GM23338 (cell line): ENCODE data around the gene NUP42. TPM values are rescaled to one million over a fixed set of nuclear protein-coding genes. Genes with fewer than 3 reads are reported as not detected.

Experiments
- ATAC-seq: fragments of 200-7000 bp; cut with Tn5 transposase; 3 replicates; pipeline ENCODE4 v1.9.1; 2020
- DNase-seq: peaks from one replicate; pipeline ENCODE4 v3.0.0-alpha.2; 2015; ENCODE audit warnings: low spot score
- H2AFZ ChIP-seq: fragments of 200-600 bp; sonication (generic); 2 replicates; pipeline ENCODE4 v1.8.0; 2016; ENCODE audit warnings: antibody characterized with exemption, mild to moderate bottlenecking, moderate library complexity
- H3F3A ChIP-seq: fragments of 200-600 bp; sonication (generic); replicated peaks from 2 replicates; pipeline ENCODE4 v1.8.0; 2017; ENCODE audit warnings: antibody characterized with exemption, mixed run types, low read depth
- H3K27ac ChIP-seq: fragments of 200-600 bp; sonication (generic); 2 replicates; pipeline ENCODE4 v1.6.1; 2016; ENCODE audit warnings: low read depth
- H3K27me3 ChIP-seq: fragments of 200-600 bp; sonication (generic); 2 replicates; pipeline ENCODE4 v1.8.0; 2016; ENCODE audit warnings: mild to moderate bottlenecking, mixed run types, moderate library complexity; ENCODE audit not compliant: insufficient read depth
- H3K36me3 ChIP-seq: fragments of 200-600 bp; sonication (generic); 2 replicates; pipeline ENCODE4 v1.8.0; 2016; ENCODE audit warnings: mild to moderate bottlenecking; ENCODE audit not compliant: insufficient read depth
- H3K4me1 ChIP-seq: fragments of 200-600 bp; sonication (generic); 2 replicates; pipeline ENCODE4 v1.8.0; 2016; ENCODE audit warnings: mild to moderate bottlenecking, moderate library complexity; ENCODE audit not compliant: insufficient read depth
- H3K4me2 ChIP-seq: fragments of 200-600 bp; sonication (generic); 2 replicates; pipeline ENCODE4 v1.7.1; 2017; ENCODE audit warnings: mixed run types
- H3K4me3 ChIP-seq: fragments of 200-600 bp; sonication (generic); 2 replicates; pipeline ENCODE4 v1.6.1; 2016; ENCODE audit warnings: mixed run types
- H3K79me2 ChIP-seq: fragments of 200-600 bp; sonication (generic); replicated peaks from 2 replicates; pipeline ENCODE4 v1.8.0; 2017; ENCODE audit warnings: mild to moderate bottlenecking; ENCODE audit not compliant: insufficient read depth
- H3K9me2 ChIP-seq: fragments of 200-600 bp; sonication (generic); 2 replicates; pipeline ENCODE4 v1.8.0; 2017; ENCODE audit not compliant: insufficient read depth
- H4K20me1 ChIP-seq: fragments of 200-600 bp; sonication (generic); replicated peaks from 2 replicates; pipeline ENCODE4 v1.8.0; 2017; ENCODE audit warnings: mild to moderate bottlenecking; ENCODE audit not compliant: insufficient read depth
- H3K27ac Mint-ChIP-seq: 2 replicates; pipeline ENCODE4 v1.8.0; 2020; ENCODE audit warnings: inconsistent platforms, mild to moderate bottlenecking, moderate library complexity, mixed read lengths
- H3K27me3 Mint-ChIP-seq: 3 replicates; pipeline ENCODE4 v1.8.0; 2022; ENCODE audit warnings: low read depth, mild to moderate bottlenecking, moderate library complexity, mixed read lengths, inconsistent platforms; ENCODE audit not compliant: insufficient read depth, poor library complexity
- H3K36me3 Mint-ChIP-seq: 3 replicates; pipeline ENCODE4 v1.8.0; 2021; ENCODE audit warnings: low read depth, mild to moderate bottlenecking, inconsistent platforms, moderate library complexity, mixed read lengths
- H3K4me1 Mint-ChIP-seq: 3 replicates; pipeline ENCODE4 v1.8.0; 2020; ENCODE audit warnings: mild to moderate bottlenecking, inconsistent platforms, mixed read lengths
- H3K4me3 Mint-ChIP-seq: 3 replicates; pipeline ENCODE4 v1.8.0; 2021; ENCODE audit warnings: moderate library complexity, mild to moderate bottlenecking, inconsistent platforms, mixed read lengths
- H3K9me3 Mint-ChIP-seq: 3 replicates; pipeline ENCODE4 v1.8.0; 2020; ENCODE audit warnings: moderate library complexity, mild to moderate bottlenecking, inconsistent platforms, mixed read lengths
- CREB1 ChIP-seq: fragments of 250-450 bp; sonication (Bioruptor Pico); IDR thresholded peaks from 2 replicates; pipeline ENCODE4 v1.5.0; 2020; ENCODE audit warnings: low read depth, mild to moderate bottlenecking, moderate library complexity
- EZH2 ChIP-seq: fragments of 200-600 bp; sonication (generic); IDR thresholded peaks from one replicate; pipeline ENCODE4 v1.8.0; 2017; ENCODE audit warnings: antibody characterized with exemption, mild to moderate bottlenecking, low read depth; ENCODE audit not compliant: unreplicated experiment
- EZH2phosphoT487 ChIP-seq: fragments of 200-600 bp; sonication (generic); IDR thresholded peaks from one replicate; pipeline ENCODE4 v1.8.1; 2018; ENCODE audit warnings: antibody characterized with exemption; ENCODE audit not compliant: unreplicated experiment
- JUNB ChIP-seq: IDR thresholded peaks from one replicate; pipeline ENCODE4 v1.6.1; 2016; ENCODE audit warnings: antibody characterized with exemption; ENCODE audit not compliant: unreplicated experiment
- NANOG ChIP-seq: IDR thresholded peaks from 2 replicates; pipeline ENCODE4 v1.6.1; 2016; ENCODE audit warnings: antibody characterized with exemption, borderline replicate concordance
- POLR2AphosphoS5 ChIP-seq: IDR thresholded peaks from 2 replicates; pipeline ENCODE4 v1.6.1; 2016; ENCODE audit warnings: antibody characterized with exemption, low read depth
- STAT1 ChIP-seq: IDR thresholded peaks from one replicate; pipeline ENCODE4 v1.6.1; 2016; ENCODE audit warnings: antibody characterized with exemption; ENCODE audit not compliant: unreplicated experiment
- ZNF331 ChIP-seq: fragments of 250-450 bp; sonication (Bioruptor Pico); IDR thresholded peaks from 2 replicates; pipeline ENCODE4 v1.5.0; 2020; ENCODE audit warnings: low read depth, mild to moderate bottlenecking, moderate library complexity
- polyA plus RNA-seq: library from polyadenylated mRNA; unstranded; fragments of >200 nt; fragmentation: Nextera tagmentation; extraction: Ambion mirVana; gene quantifications from 2 replicates; pipeline ENCODE4 v1.2.1, GENCODE V29; 2016
- total RNA-seq: library from RNA; depleted of rRNA; stranded (reverse); fragments of >200 nt; shearing (Covaris generic); gene quantifications from 2 replicates; pipeline ENCODE4 v1.2.3, GENCODE V29; 2014
- TF ChIP-seq, protein P1 (sequence below): IDR thresholded peaks from 2 replicates; pipeline ENCODE4 v1.6.1; 2016; ENCODE audit warnings: antibody characterized with exemption
- TF ChIP-seq, protein P2 (sequence below), 2 experiments: fragments of 200-600 bp in 1 of 2; sonication (generic) in 1 of 2; conservative IDR thresholded peaks; 2 replicates each; pipeline versions ENCODE4 v1.5.1 to v1.6.1; 2016 to 2017; ENCODE audit warnings: antibody characterized with exemption in 2 of 2, low read depth in 2 of 2, mild to moderate bottlenecking in 2 of 2, moderate library complexity in 1 of 2
- TF ChIP-seq, protein P3 (sequence below): IDR thresholded peaks from one replicate; pipeline ENCODE4 v1.6.1; 2018; ENCODE audit warnings: antibody characterized with exemption; ENCODE audit not compliant: unreplicated experiment

The NUP42 gene
- total and polyA plus RNA-seq, 2 experiments from 2014 or later: 39.1 to 42.7 TPM

DNA sequence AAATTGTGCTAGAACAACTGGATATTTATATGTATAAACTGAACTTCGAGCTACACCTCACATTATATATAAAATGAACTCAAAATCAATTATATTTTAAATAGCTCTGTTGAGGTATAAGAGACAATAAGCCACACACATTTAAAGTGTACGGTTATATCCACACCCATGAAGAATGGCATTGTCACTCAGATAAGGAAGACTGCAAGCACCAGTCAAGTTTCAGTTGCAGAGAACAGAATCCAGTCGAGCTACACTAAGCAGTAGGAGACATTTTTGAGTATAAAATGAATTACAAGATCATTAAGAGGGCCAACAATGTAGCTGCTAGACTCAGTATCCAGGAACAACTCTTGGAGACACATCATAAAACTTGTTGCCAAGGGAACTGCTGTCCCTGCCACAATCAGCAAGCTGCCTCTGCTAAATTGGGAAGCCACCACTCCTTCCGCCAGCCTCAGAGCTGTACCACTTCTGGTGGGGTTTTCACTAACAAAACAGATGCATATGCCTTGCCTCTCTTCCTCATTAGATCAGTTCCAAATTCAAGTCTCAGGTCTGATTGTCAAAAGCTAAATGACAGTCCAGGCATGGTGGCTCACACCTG lies 45.1 kb downstream of the NUP42 start:
- TF ChIP-seq, protein P1, sequence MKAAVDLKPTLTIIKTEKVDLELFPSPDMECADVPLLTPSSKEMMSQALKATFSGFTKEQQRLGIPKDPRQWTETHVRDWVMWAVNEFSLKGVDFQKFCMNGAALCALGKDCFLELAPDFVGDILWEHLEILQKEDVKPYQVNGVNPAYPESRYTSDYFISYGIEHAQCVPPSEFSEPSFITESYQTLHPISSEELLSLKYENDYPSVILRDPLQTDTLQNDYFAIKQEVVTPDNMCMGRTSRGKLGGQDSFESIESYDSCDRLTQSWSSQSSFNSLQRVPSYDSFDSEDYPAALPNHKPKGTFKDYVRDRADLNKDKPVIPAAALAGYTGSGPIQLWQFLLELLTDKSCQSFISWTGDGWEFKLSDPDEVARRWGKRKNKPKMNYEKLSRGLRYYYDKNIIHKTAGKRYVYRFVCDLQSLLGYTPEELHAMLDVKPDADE: no peak
- TF ChIP-seq NANOG (no peak), ZNF331 (CRISPR knock-in tag) (no peak)
- TF ChIP-seq, protein P2, sequence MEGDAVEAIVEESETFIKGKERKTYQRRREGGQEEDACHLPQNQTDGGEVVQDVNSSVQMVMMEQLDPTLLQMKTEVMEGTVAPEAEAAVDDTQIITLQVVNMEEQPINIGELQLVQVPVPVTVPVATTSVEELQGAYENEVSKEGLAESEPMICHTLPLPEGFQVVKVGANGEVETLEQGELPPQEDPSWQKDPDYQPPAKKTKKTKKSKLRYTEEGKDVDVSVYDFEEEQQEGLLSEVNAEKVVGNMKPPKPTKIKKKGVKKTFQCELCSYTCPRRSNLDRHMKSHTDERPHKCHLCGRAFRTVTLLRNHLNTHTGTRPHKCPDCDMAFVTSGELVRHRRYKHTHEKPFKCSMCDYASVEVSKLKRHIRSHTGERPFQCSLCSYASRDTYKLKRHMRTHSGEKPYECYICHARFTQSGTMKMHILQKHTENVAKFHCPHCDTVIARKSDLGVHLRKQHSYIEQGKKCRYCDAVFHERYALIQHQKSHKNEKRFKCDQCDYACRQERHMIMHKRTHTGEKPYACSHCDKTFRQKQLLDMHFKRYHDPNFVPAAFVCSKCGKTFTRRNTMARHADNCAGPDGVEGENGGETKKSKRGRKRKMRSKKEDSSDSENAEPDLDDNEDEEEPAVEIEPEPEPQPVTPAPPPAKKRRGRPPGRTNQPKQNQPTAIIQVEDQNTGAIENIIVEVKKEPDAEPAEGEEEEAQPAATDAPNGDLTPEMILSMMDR (conservative IDR thresholded peaks at IDR 0.05; ENCODE audit: low read depth in 2 of 2): no peak
- TF ChIP-seq, protein P3, sequence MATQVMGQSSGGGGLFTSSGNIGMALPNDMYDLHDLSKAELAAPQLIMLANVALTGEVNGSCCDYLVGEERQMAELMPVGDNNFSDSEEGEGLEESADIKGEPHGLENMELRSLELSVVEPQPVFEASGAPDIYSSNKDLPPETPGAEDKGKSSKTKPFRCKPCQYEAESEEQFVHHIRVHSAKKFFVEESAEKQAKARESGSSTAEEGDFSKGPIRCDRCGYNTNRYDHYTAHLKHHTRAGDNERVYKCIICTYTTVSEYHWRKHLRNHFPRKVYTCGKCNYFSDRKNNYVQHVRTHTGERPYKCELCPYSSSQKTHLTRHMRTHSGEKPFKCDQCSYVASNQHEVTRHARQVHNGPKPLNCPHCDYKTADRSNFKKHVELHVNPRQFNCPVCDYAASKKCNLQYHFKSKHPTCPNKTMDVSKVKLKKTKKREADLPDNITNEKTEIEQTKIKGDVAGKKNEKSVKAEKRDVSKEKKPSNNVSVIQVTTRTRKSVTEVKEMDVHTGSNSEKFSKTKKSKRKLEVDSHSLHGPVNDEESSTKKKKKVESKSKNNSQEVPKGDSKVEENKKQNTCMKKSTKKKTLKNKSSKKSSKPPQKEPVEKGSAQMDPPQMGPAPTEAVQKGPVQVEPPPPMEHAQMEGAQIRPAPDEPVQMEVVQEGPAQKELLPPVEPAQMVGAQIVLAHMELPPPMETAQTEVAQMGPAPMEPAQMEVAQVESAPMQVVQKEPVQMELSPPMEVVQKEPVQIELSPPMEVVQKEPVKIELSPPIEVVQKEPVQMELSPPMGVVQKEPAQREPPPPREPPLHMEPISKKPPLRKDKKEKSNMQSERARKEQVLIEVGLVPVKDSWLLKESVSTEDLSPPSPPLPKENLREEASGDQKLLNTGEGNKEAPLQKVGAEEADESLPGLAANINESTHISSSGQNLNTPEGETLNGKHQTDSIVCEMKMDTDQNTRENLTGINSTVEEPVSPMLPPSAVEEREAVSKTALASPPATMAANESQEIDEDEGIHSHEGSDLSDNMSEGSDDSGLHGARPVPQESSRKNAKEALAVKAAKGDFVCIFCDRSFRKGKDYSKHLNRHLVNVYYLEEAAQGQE: no peak
- Mint-ChIP-seq H3K4me1 (0 out of 3 replicates have a peak, but pooled peaks cover 3% of the 10 kb centered on the region), H3K27me3 (no peaks in the 10 kb centered on the region), H3K27ac (no peak overlapping the region), H3K9me3 (no peaks in the 10 kb centered on the region), H3K36me3 (no peaks in the 10 kb centered on the region), H3K4me3 (no peak overlapping the region)
- Histone ChIP-seq H3K4me3 (no peak overlapping the region), H3F3A (no peaks in the 10 kb centered on the region), H3K27me3 (no peaks in the 10 kb centered on the region), H3K9me2 (no peaks in the 10 kb centered on the region), H3K4me1 (no peaks in the 10 kb centered on the region), H4K20me1 (no peaks in the 10 kb centered on the region), H3K79me2 (no peaks in the 10 kb centered on the region), H3K36me3 (no peaks in the 10 kb centered on the region), H3K27ac (no peak overlapping the region), H2AFZ (no peak overlapping the region), H3K4me2 (no peak overlapping the region)
- ATAC-seq (no peak), DNase-seq (no peak)

DNA sequence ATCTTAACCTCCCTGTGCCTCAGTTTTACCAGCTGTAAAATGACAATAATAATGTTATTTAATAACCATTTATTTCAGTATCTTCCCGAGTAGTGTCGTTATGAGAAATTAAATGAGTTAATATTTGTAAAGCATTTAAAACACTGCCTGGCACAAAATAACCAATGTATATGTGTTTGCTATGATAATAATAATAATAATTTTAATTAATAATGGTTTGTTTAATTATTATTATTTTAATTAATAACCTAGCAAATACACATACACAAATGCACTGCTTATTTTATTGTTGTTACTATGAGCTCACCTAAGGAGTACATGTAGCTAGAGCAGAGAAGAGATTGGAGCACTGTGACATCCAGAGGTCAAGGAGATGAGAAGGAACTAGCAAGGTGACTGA lies 46.6 kb downstream of the NUP42 start:
- no peaks in the 10 kb centered on the region for H3K4me1 ChIP-seq
- no peaks in the 10 kb centered on the region for H3F3A ChIP-seq
- H3K27ac Mint-ChIP-seq: no peak overlapping the region
- no peak overlapping the region for H3K4me3 Mint-ChIP-seq
- no peak overlapping the region for H2AFZ ChIP-seq
- H3K36me3 ChIP-seq: no peaks in the 10 kb centered on the region
- no peaks in the 10 kb centered on the region for H3K9me2 ChIP-seq
- peaks cover 6% of the 10 kb centered on the region for H3K27me3 Mint-ChIP-seq
- no peak for ATAC-seq
- H4K20me1 ChIP-seq: no peaks in the 10 kb centered on the region
- peaks cover 2% of the 10 kb centered on the region for H3K4me1 Mint-ChIP-seq
- H3K27ac ChIP-seq: no peak overlapping the region
- H3K27me3 ChIP-seq: no peaks in the 10 kb centered on the region
- H3K4me2 ChIP-seq: no peak overlapping the region
- H3K79me2 ChIP-seq: no peaks in the 10 kb centered on the region
- TF ChIP-seq POLR2AphosphoS5 (no peak), STAT1 (no peak), JUNB (no peak), EZH2 (no peak), CREB1 (CRISPR knock-in tag) (no peak), EZH2phosphoT487 (no peak)
- TF ChIP-seq, protein P1: no peak
- no peak overlapping the region for H3K4me3 ChIP-seq
- no peaks in the 10 kb centered on the region for H3K9me3 Mint-ChIP-seq
- no peak for DNase-seq
- no peaks in the 10 kb centered on the region for H3K36me3 Mint-ChIP-seq
